Testis (tissue), 2 donors: ENCODE measurements around the gene GET4.

ENCODE experiments used
- CTCF ChIP-seq, 3 experiments: fragments of 450-650 bp in 2 of 3; fragments of 200-600 bp in 1 of 3; sonication (generic) in 1 of 3; IDR thresholded peaks; one replicate each; pipeline ENCODE4 v1.5.1; 2016 to 2019; ENCODE audit warnings: antibody characterized with exemption in 3 of 3, mild to moderate bottlenecking in 2 of 3, moderate library complexity in 1 of 3
- POLR2A ChIP-seq: fragments of 450-650 bp; IDR thresholded peaks from one replicate; pipeline ENCODE4 v1.6.1; 2017; ENCODE audit warnings: antibody characterized with exemption, mild to moderate bottlenecking, moderate library complexity

DNA sequence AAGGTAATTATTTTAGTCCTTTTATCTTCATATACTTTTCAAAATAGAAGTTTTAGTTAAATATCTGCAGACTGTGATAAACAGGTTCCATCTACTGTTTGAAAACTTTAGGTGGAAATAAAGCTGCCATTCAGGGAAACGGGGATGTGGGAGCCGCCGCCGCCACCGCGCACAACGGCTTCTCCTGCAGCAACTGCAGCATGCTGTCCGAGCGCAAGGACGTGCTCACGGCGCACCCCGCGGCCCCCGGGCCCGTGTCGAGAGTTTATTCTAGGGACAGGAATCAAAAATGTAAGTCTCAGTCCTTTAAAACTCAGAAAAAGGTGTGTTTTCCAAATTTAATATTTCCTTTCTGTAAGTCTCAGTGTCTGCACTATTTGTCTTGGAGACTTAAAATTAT lies 33.1 kb upstream of the GET4 start:
- TF ChIP-seq CTCF (IDR thresholded peaks at IDR 0.05) = no peak
- no peak for TF ChIP-seq POLR2A
